BJ (cell line): ENCODE data around the gene COL4A1. TPM values are rescaled to one million over a fixed set of nuclear protein-coding genes. Genes with fewer than 3 reads are reported as not detected.

Experiments used
- CTCF ChIA-PET: fragments of 350-600 bp; formaldehyde crosslinking; extraction: SDS; loops from one replicate; lab custom pipeline; 2021; ENCODE audit warnings: antibody characterized with exemption, inconsistent platforms; lab: Yijun Ruan, JAX
- POLR2A ChIA-PET: fragments of 300-600 bp; sonication (Branson Sonifier 250); formaldehyde crosslinking; extraction: SDS; loops from one replicate; lab custom pipeline; 2021; ENCODE audit warnings: antibody characterized with exemption; lab: Charles Lee
- DNase-seq: peaks from one replicate; pipeline ENCODE4 v3.0.0-alpha.2; 2011; ENCODE audit warnings: low read depth
- H3K27me3 ChIP-seq: 2 replicates; pipeline ENCODE4 v1.6.0; 2011; ENCODE audit warnings: low read length; ENCODE audit not compliant: control insufficient read depth, insufficient read depth
- H3K36me3 ChIP-seq: 2 replicates; pipeline ENCODE4 v1.5.1; 2011; ENCODE audit warnings: low read length; ENCODE audit not compliant: control insufficient read depth, insufficient read depth
- H3K4me3 ChIP-seq: 2 replicates; pipeline ENCODE4 v1.5.1; 2011; ENCODE audit warnings: low read depth, mild to moderate bottlenecking, control low read depth, low read length
- CTCF ChIP-seq: IDR thresholded peaks from 2 replicates; pipeline ENCODE4 v1.5.1; 2011; ENCODE audit warnings: low read depth, mild to moderate bottlenecking, control low read depth, inconsistent platforms, low read length, moderate library complexity; ENCODE audit not compliant: insufficient read depth
- polyA plus RNA-seq: library from polyadenylated mRNA; depleted of rRNA; stranded (reverse); fragments of >200 nt; gene quantifications from 2 replicates; pipeline ENCODE4 v1.2.3, GENCODE V29; 2011

COL4A1 gene
- polyA plus RNA-seq, 1 experiment, result 375 TPM

GRCh38 chr13:110136660-110137585 lies 170.0 kb downstream of the COL4A1 start:
- H3K4me3 ChIP-seq, result no peak overlapping the region
- H3K36me3 ChIP-seq, result no peaks in the 10 kb centered on the region; the same call in 1 of the 2 replicates
- TF ChIP-seq CTCF, result no peak
- H3K27me3 ChIP-seq, result no peaks in the 10 kb centered on the region; the same call in 1 of the 2 replicates
- no peak for DNase-seq
- POLR2A ChIA-PET, result interaction anchor here (0.6 kb wide), 1 partner anchor 12 kb away, joined by 5 read pairs; no protein-coding TSS in a partner anchor
- CTCF ChIA-PET, result interaction anchor here (1.1 to 1.5 kb wide), 3 partner anchors 12 to 1175 kb away, joined by 3 read pairs; no protein-coding TSS in a partner anchor

- DNase-seq, result no peak
- ChIA-PET CTCF (interaction anchor here (1.1 to 1.2 kb wide), 2 partner anchors 13 to 1174 kb away, joined by 3 read pairs; no protein-coding TSS in a partner anchor), POLR2A (interaction anchor here (0.6 kb wide), 1 partner anchor 13 kb away, joined by 5 read pairs; no protein-coding TSS in a partner anchor)
- TF ChIP-seq CTCF, result no peak
- no peaks in the 10 kb centered on the region; the same call in 1 of the 2 replicates for H3K27me3 ChIP-seq
- no peaks in the 10 kb centered on the region; the same call in 1 of the 2 replicates for H3K36me3 ChIP-seq
- H3K4me3 ChIP-seq, result no peak overlapping the region
Observed at GRCh38 chr13:110135977-110136597, 170.9 kb downstream of the COL4A1 start.

GRCh38 chr13:110134801-110135200 lies 172.2 kb downstream of the COL4A1 start:
- ChIA-PET CTCF (no interaction called here), POLR2A (no interaction called here)
- no peak for DNase-seq
- TF ChIP-seq CTCF, result no peak
- no peaks in the 10 kb centered on the region; the same call in 1 of the 2 replicates for H3K27me3 ChIP-seq
- no peak overlapping the region for H3K4me3 ChIP-seq
- H3K36me3 ChIP-seq, result no peaks in the 10 kb centered on the region

GRCh38 chr13:110133425-110134235 lies 173.3 kb downstream of the COL4A1 start:
- POLR2A ChIA-PET, result no interaction called here
- no peak for DNase-seq
- Histone ChIP-seq H3K4me3 (no peak overlapping the region), H3K27me3 (no peaks in the 10 kb centered on the region), H3K36me3 (no peaks in the 10 kb centered on the region)
- TF ChIP-seq CTCF, result no peak
- CTCF ChIA-PET, result no interaction called here
